ENCODE data around the gene SPAAR.

Gene SPAAR

DNA sequence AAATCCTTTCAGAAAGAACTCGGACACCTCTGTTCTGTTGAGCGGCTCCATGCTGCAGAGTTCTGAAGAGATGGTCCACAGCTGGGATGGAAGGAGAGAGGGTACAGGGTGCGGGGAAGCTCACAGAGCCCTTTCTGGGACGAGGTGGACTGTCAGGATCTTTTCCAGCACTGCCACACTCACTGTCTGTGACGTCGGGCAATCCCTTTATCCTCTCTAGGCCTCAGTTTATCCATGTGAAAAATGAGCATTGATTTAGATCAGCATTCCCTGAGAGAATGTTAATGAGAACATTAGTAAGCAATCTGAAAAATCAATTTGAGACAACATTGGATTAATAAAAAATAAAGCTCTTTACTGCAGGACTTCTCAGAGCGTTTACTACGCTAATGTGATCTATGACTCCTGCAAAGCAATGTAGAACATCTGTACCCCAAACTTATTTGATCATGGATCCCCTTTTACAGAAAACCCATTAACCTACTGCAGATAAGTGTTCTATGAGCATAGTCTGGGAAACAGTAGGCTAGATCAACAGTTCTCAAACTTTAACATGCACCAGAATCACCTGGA is 38.9 kb upstream of the SPAAR start, which contains the start of gene OR13J1:
OR13J1 (minus strand) TSS at position 51 of the 573 bp plus-strand sequence; CDS start at position 51, 0 bp downstream.
- Histone ChIP-seq H3K79me2 (ENCODE audit: insufficient read depth, low read length) (no peaks in the 10 kb centered on the region), H4K20me1 (ENCODE audit: insufficient read depth, low read length) (no peaks in the 10 kb centered on the region), H3K9me2 (ENCODE audit: low read depth, low read length) (no peaks in the 10 kb centered on the region), H3K36me3 (ENCODE audit: insufficient read depth, low read length) (no peaks in the 10 kb centered on the region), H2AFZ (ENCODE audit: low read length) (no peak within 1 kb of the TSS), H3K9me3 (ENCODE audit: low read length) (no peaks in the 10 kb centered on the region), H3K9ac (ENCODE audit: low read length) (no peak within 1 kb of the TSS), H3F3A (ENCODE audit: insufficient read depth, low read length) (no peaks in the 10 kb centered on the region), H3K4me1 (ENCODE audit: insufficient read depth, low read length, severe bottlenecking) (no peaks in the 10 kb centered on the region), H3K27me3 (ENCODE audit: insufficient read depth, low read length) (no peaks in the 10 kb centered on the region), H3K4me2 (ENCODE audit: low read length) (no peak within 1 kb of the TSS), H3K27ac (ENCODE audit: low read depth, low read length, poor library complexity, severe bottlenecking) (no peak within 1 kb of the TSS), H3K4me3 (ENCODE audit: low read depth, low read length, poor library complexity, severe bottlenecking) (no peak within 1 kb of the TSS)
- TF ChIP-seq, protein P1, sequence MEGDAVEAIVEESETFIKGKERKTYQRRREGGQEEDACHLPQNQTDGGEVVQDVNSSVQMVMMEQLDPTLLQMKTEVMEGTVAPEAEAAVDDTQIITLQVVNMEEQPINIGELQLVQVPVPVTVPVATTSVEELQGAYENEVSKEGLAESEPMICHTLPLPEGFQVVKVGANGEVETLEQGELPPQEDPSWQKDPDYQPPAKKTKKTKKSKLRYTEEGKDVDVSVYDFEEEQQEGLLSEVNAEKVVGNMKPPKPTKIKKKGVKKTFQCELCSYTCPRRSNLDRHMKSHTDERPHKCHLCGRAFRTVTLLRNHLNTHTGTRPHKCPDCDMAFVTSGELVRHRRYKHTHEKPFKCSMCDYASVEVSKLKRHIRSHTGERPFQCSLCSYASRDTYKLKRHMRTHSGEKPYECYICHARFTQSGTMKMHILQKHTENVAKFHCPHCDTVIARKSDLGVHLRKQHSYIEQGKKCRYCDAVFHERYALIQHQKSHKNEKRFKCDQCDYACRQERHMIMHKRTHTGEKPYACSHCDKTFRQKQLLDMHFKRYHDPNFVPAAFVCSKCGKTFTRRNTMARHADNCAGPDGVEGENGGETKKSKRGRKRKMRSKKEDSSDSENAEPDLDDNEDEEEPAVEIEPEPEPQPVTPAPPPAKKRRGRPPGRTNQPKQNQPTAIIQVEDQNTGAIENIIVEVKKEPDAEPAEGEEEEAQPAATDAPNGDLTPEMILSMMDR (IDR thresholded peaks at IDR 0.05; ENCODE audit: low read length), result no peak
- no peak for TF ChIP-seq EZH2 (IDR thresholded peaks at IDR 0.05; ENCODE audit: borderline replicate concordance, low read length)

GRCh38 chr9:35871545-35871944 is 37.7 kb upstream of the SPAAR start:
- no peaks in the 10 kb centered on the region for H3F3A ChIP-seq (ENCODE audit: insufficient read depth, low read length)
- H3K27me3 ChIP-seq (ENCODE audit: insufficient read depth, low read length), result no peaks in the 10 kb centered on the region
- H3K4me2 ChIP-seq (ENCODE audit: low read length), result no peak overlapping the region
- no peak overlapping the region for H3K4me3 ChIP-seq (ENCODE audit: low read depth, low read length, poor library complexity, severe bottlenecking)
- H3K4me1 ChIP-seq (ENCODE audit: insufficient read depth, low read length, severe bottlenecking), result no peaks in the 10 kb centered on the region
- H3K9ac ChIP-seq (ENCODE audit: low read length), result no peak overlapping the region
- H2AFZ ChIP-seq (ENCODE audit: low read length), result no peak overlapping the region
- no peaks in the 10 kb centered on the region for H3K9me2 ChIP-seq (ENCODE audit: low read depth, low read length)
- H3K36me3 ChIP-seq (ENCODE audit: insufficient read depth, low read length), result no peaks in the 10 kb centered on the region
- no peaks in the 10 kb centered on the region for H3K79me2 ChIP-seq (ENCODE audit: insufficient read depth, low read length)
- no peaks in the 10 kb centered on the region for H4K20me1 ChIP-seq (ENCODE audit: insufficient read depth, low read length)
- no peak for TF ChIP-seq EZH2 (IDR thresholded peaks at IDR 0.05; ENCODE audit: borderline replicate concordance, low read length)
- TF ChIP-seq, protein P1 (IDR thresholded peaks at IDR 0.05; ENCODE audit: low read length), result no peak
- no peak overlapping the region for H3K27ac ChIP-seq (ENCODE audit: low read depth, low read length, poor library complexity, severe bottlenecking)
- H3K9me3 ChIP-seq (ENCODE audit: low read length), result peaks cover 4% of the 10 kb centered on the region

DNA sequence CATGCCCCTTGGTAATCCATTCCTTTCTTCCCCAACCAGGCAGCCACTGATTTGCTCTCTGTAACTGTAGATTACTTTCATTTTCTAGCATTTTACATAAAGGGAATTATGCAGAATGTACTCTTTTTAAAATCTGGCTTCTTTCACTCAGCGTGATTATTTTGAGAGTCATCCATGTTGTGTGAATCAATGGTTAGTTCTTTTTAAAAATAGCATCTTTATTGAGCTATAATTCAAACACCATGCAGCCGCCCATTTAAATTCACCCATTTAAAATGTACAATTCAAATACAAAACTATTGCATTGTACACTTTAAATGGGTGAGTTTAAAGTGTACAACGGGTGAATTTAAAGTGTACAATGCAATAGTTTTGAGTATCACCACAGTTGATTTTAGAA is 36.8 kb upstream of the SPAAR start:
- Histone ChIP-seq H3K4me1 (ENCODE audit: insufficient read depth, low read length, severe bottlenecking) (no peaks in the 10 kb centered on the region), H3K9me3 (ENCODE audit: low read length) (peaks cover 13% of the 10 kb centered on the region), H3K36me3 (ENCODE audit: insufficient read depth, low read length) (no peaks in the 10 kb centered on the region; the same call in 1 of the 2 replicates), H3K27me3 (ENCODE audit: insufficient read depth, low read length) (no peaks in the 10 kb centered on the region), H2AFZ (ENCODE audit: low read length) (no peak overlapping the region), H3K9me2 (ENCODE audit: low read depth, low read length) (no peaks in the 10 kb centered on the region), H3F3A (ENCODE audit: insufficient read depth, low read length) (no peaks in the 10 kb centered on the region), H3K79me2 (ENCODE audit: insufficient read depth, low read length) (no peaks in the 10 kb centered on the region), H3K27ac (ENCODE audit: low read depth, low read length, poor library complexity, severe bottlenecking) (no peak overlapping the region), H3K4me2 (ENCODE audit: low read length) (no peak overlapping the region), H3K4me3 (ENCODE audit: low read depth, low read length, poor library complexity, severe bottlenecking) (no peak overlapping the region), H4K20me1 (ENCODE audit: insufficient read depth, low read length) (no peaks in the 10 kb centered on the region), H3K9ac (ENCODE audit: low read length) (no peak overlapping the region)
- TF ChIP-seq, protein P1 (IDR thresholded peaks at IDR 0.05; ENCODE audit: low read length), result no peak
- no peak for TF ChIP-seq EZH2 (IDR thresholded peaks at IDR 0.05; ENCODE audit: borderline replicate concordance, low read length)
